Neuronal stem cell (in vitro differentiated cells): Measurements from ENCODE around the gene ABCC1.

Source experiments
- DNase-seq: peaks from one replicate; pipeline ENCODE4 v3.0.0-alpha.2; 2013; ENCODE audit warnings: low spot score
- H2AFZ ChIP-seq: one replicate; pipeline ENCODE4 v1.6.1; 2013; ENCODE audit warnings: mild to moderate bottlenecking, low read length, inconsistent platforms
- H2AK5ac ChIP-seq: 2 replicates; pipeline ENCODE4 v1.6.1; 2013; ENCODE audit warnings: low read depth, mild to moderate bottlenecking, inconsistent platforms, low read length, moderate library complexity, mixed read lengths
- H2BK120ac ChIP-seq: 2 replicates; pipeline ENCODE4 v1.6.1; 2013; ENCODE audit warnings: low read depth, mild to moderate bottlenecking, inconsistent platforms, low read length, moderate library complexity, mixed read lengths
- H2BK12ac ChIP-seq: one replicate; pipeline ENCODE4 v1.6.1; 2013; ENCODE audit warnings: low read length, inconsistent platforms
- H2BK15ac ChIP-seq: 2 replicates; pipeline ENCODE4 v1.6.1; 2013; ENCODE audit warnings: mild to moderate bottlenecking, low read length, inconsistent platforms, mixed read lengths
- H2BK5ac ChIP-seq: one replicate; pipeline ENCODE4 v1.6.1; 2013; ENCODE audit warnings: inconsistent platforms, mild to moderate bottlenecking, low read length, moderate library complexity
- H3K14ac ChIP-seq: one replicate; pipeline ENCODE4 v1.6.1; 2013; ENCODE audit warnings: low read length, inconsistent platforms
- H3K18ac ChIP-seq: 2 replicates; pipeline ENCODE4 v1.6.1; 2013; ENCODE audit warnings: low read length, inconsistent platforms
- H3K23ac ChIP-seq: 2 replicates; pipeline ENCODE4 v1.6.1; 2013; ENCODE audit warnings: low read depth, mild to moderate bottlenecking, mixed read lengths, low read length, inconsistent platforms; ENCODE audit not compliant: poor library complexity
- H3K27ac ChIP-seq: replicated peaks from 3 replicates; pipeline ENCODE4 v1.5.1; 2013; ENCODE audit warnings: low read length, inconsistent platforms
- H3K27me3 ChIP-seq, 3 experiments: 2 replicates each; pipeline ENCODE4 v1.6.1; 2013; ENCODE audit warnings: low read length in 3 of 3, mild to moderate bottlenecking in 2 of 3, inconsistent platforms in 1 of 3, low read depth in 1 of 3, mixed read lengths in 1 of 3, moderate library complexity in 1 of 3; ENCODE audit not compliant: control insufficient read depth in 3 of 3, insufficient read depth in 3 of 3
- H3K36me3 ChIP-seq, 2 donors: replicated peaks in 1 of 2; 2 replicates each; pipeline ENCODE4 v1.6.1; 2013; ENCODE audit warnings: low read length in 2 of 2; ENCODE audit not compliant: control insufficient read depth in 2 of 2, insufficient read depth in 2 of 2
- H3K4ac ChIP-seq: 2 replicates; pipeline ENCODE4 v1.6.1; 2013; ENCODE audit warnings: inconsistent platforms, mild to moderate bottlenecking, low read length, moderate library complexity
- H3K4me1 ChIP-seq, 2 donors: 1 replicate in 1 of 2; 2 replicates in 1 of 2; pipeline ENCODE4 v1.6.1; 2013; ENCODE audit warnings: low read length in 2 of 2, low read depth in 1 of 2; ENCODE audit not compliant: control insufficient read depth in 2 of 2, insufficient read depth in 1 of 2
- H3K4me2 ChIP-seq: one replicate; pipeline ENCODE4 v1.6.1; 2013; ENCODE audit warnings: mild to moderate bottlenecking, low read length, inconsistent platforms; ENCODE audit not compliant: insufficient read depth, poor library complexity, severe bottlenecking
- H3K4me3 ChIP-seq, 2 donors: 2 replicates each; pipeline ENCODE4 v1.5.1; 2013; ENCODE audit warnings: low read length in 2 of 2, mild to moderate bottlenecking in 2 of 2, inconsistent platforms in 1 of 2, moderate library complexity in 1 of 2
- H3K79me1 ChIP-seq: one replicate; pipeline ENCODE4 v1.6.1; 2013; ENCODE audit warnings: low read depth, mild to moderate bottlenecking, inconsistent platforms, low read length, moderate library complexity
- H3K9ac ChIP-seq: one replicate; pipeline ENCODE4 v1.6.1; 2013; ENCODE audit warnings: mild to moderate bottlenecking, low read depth, low read length, inconsistent platforms; ENCODE audit not compliant: poor library complexity
- H3K9me3 ChIP-seq, 2 donors: replicated peaks in 1 of 2; 2 replicates each; pipeline versions ENCODE3 to v1.6.1; 2013; ENCODE audit warnings: low read length in 2 of 2, mild to moderate bottlenecking in 2 of 2, inconsistent platforms in 1 of 2, low read depth in 1 of 2, mixed read lengths in 1 of 2, moderate library complexity in 1 of 2; ENCODE audit not compliant: control insufficient read depth in 2 of 2, insufficient read depth in 1 of 2
- H4K8ac ChIP-seq: one replicate; pipeline ENCODE4 v1.6.1; 2013; ENCODE audit warnings: low read depth, mild to moderate bottlenecking, inconsistent platforms, low read length, moderate library complexity
- H4K91ac ChIP-seq: one replicate; pipeline ENCODE4 v1.6.1; 2013; ENCODE audit warnings: low read length, low read depth, mild to moderate bottlenecking, inconsistent platforms; ENCODE audit not compliant: poor library complexity
- WGBS, 2 donors: extraction: QIAGEN DNeasy Blood & Tissue Kit; methylation state at CpG; one replicate each; pipeline ENCODE4 v1.1.7; 2013; ENCODE audit warnings: missing lambda C conversion rate in 2 of 2, mixed read lengths in 1 of 2; ENCODE audit not compliant: insufficient read length in 2 of 2, insufficient replicate concordance in 1 of 2; ENCODE audit errors: extremely low coverage in 2 of 2; 5-methylcytosine and 5-hydroxymethylcytosine counted together

The ABCC1 gene

GRCh38 chr16:15986261-15986660 is 36.8 kb downstream of the ABCC1 start:
- Histone ChIP-seq H2AK5ac (no peak overlapping the region), H4K91ac (no peak overlapping the region), H4K8ac (no peak overlapping the region), H3K79me1 (no peaks in the 10 kb centered on the region), H3K4me1 (peaks cover 8 to 20% of the 10 kb centered on the region in 2 donors), H3K9ac (no peak overlapping the region), H3K4ac (no peak overlapping the region), H2BK5ac (no peak overlapping the region), H3K9me3 (peaks cover 0 to 2% of the 10 kb centered on the region in 2 donors), H3K4me2 (no peak overlapping the region), H3K27ac (no peak overlapping the region), H3K27me3 (no peaks in the 10 kb centered on the region), H2BK12ac (no peak overlapping the region), H3K36me3 (no peaks in the 10 kb centered on the region), H2BK15ac (no peak overlapping the region), H2BK120ac (no peak overlapping the region), H3K18ac (no peak overlapping the region), H2AFZ (no peak overlapping the region), H3K14ac (no peak overlapping the region), H3K4me3 (no peak overlapping the region), H3K23ac (no peak overlapping the region)
- WGBS, 2 donors = no CpG with 5 or more reads among the region's 9 CpGs
- DNase-seq = no peak

DNA sequence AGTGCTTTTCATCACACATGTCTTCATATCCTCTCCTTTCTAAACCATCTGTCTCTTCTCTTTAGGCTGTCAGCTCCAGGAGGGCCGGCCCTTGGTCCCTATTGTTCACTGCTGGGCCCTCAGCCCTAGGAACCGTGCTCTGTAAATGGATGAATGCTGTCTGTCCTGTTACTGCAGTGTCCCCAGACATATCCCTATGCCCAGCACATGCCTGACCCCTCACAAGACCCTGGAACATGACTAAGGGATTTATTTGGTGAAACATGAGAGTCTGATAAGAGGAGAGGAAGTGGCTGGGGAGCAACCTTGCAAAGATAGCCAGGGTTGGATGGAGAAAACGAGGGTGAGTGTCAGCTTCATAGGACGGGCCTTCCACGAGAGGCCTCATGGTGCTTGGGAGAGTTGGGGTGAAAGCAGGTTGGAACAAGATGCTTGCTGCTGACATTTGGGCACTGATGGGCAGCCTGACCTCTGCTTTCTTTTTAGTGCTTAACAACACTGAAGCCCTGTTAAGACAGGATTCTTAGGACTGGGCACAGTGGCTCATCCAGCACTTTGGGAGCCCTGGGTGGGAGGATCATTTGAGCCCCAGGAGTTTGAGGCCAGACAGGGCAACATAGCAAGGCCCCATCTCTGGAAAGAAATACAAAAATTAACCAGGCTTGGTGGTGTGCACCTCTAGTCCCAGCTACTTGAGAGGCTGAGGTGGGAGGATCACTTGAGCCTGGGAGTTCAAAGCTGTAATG is 39.0 kb downstream of the ABCC1 start:
- Histone ChIP-seq H3K4ac (no peak overlapping the region), H3K9ac (no peak overlapping the region), H3K23ac (no peak overlapping the region), H2BK5ac (no peak overlapping the region), H4K8ac (no peak overlapping the region), H3K27ac (no peak overlapping the region), H3K14ac (no peak overlapping the region), H3K4me1 (peaks cover 8 to 20% of the 10 kb centered on the region in 2 donors), H2AK5ac (no peak overlapping the region), H2BK12ac (no peak overlapping the region), H4K91ac (no peak overlapping the region), H3K79me1 (peaks cover 2% of the 10 kb centered on the region), H2BK15ac (no peak overlapping the region), H3K4me2 (no peak overlapping the region), H3K4me3 (no peak overlapping the region), H3K27me3 (no peaks in the 10 kb centered on the region), H3K9me3 (no peaks in the 10 kb centered on the region), H2BK120ac (no peak overlapping the region), H2AFZ (no peak overlapping the region), H3K18ac (peak overlapping the region; percentile 23), H3K36me3 (no peaks in the 10 kb centered on the region)
- no CpG with 5 or more reads among the region's 5 CpGs for WGBS, 2 donors
- no peak for DNase-seq

DNA sequence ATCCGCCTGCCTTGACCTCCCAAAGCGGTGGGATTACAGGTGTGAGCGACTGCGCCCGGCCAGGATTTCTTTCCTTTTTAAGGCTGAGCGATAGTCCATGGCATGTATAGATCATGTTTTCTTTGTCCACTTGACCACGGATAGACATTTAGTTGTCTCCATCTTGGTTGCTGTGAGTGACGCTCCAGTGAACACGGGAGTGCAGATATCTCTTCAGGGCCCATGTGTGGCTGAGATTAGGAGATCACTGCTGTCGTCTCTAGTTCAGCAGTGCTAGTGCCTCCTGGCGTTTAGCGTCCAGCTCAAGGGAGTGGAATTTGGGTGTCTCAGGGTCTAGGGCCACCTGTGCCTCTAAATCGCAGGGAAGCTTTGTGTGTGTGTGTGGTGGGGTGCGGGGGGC is 41.5 kb downstream of the ABCC1 start:
- no peak overlapping the region for H4K91ac ChIP-seq
- no peak overlapping the region for H2BK15ac ChIP-seq
- no peak overlapping the region for H2BK5ac ChIP-seq
- H3K27ac ChIP-seq = no peak overlapping the region
- H3K4ac ChIP-seq = no peak overlapping the region
- H3K27me3 ChIP-seq = no peaks in the 10 kb centered on the region
- no peak overlapping the region for H4K8ac ChIP-seq
- H3K9me3 ChIP-seq = no peaks in the 10 kb centered on the region
- no CpG with 5 or more reads among the region's 14 CpGs for WGBS, 2 donors
- no peak overlapping the region for H2BK120ac ChIP-seq
- H3K4me1 ChIP-seq = peaks cover 8 to 16% of the 10 kb centered on the region in 2 donors
- no peak overlapping the region for H3K9ac ChIP-seq
- H3K14ac ChIP-seq = no peak overlapping the region
- no peak overlapping the region for H3K4me2 ChIP-seq
- H3K36me3 ChIP-seq = no peaks in the 10 kb centered on the region
- H2BK12ac ChIP-seq = no peak overlapping the region
- H3K23ac ChIP-seq = no peak overlapping the region
- no peak overlapping the region for H2AFZ ChIP-seq
- H2AK5ac ChIP-seq = no peak overlapping the region
- no peak overlapping the region for H3K4me3 ChIP-seq
- H3K79me1 ChIP-seq = peaks cover 4% of the 10 kb centered on the region
- no peak overlapping the region for H3K18ac ChIP-seq
- no peak for DNase-seq

DNA sequence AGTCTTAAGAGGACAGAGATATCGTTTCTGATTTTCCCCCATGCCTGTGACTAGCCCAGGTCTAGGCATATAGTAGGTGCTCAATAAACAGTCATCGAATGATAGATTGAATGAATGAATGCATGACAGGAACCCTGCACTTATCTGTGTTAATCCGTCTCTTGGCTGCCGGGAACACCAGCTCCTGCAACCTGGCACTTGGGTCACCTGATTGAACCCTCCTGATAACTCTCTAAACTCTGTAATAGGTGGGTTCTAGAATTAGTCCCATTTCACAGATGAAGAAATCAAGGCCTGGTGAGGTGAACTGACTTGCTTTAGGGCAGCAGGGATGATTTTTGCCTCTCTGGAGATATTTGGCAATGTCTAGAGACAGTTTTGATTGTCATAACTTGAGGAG is 43.7 kb downstream of the ABCC1 start:
- no peak overlapping the region for H3K27ac ChIP-seq
- no peak overlapping the region for H3K4me2 ChIP-seq
- H3K9ac ChIP-seq = no peak overlapping the region
- no peak overlapping the region for H3K23ac ChIP-seq
- H2BK5ac ChIP-seq = no peak overlapping the region
- H3K4me3 ChIP-seq = no peak overlapping the region
- H3K4me1 ChIP-seq = peaks cover 8 to 19% of the 10 kb centered on the region in 2 donors
- no peak overlapping the region for H2BK120ac ChIP-seq
- no peak overlapping the region for H2BK12ac ChIP-seq
- H3K27me3 ChIP-seq = peaks cover 0 to 2% (median 0%) of the 10 kb centered on the region in 3 experiments
- no peak overlapping the region for H3K18ac ChIP-seq
- H2BK15ac ChIP-seq = no peak overlapping the region
- H2AK5ac ChIP-seq = no peak overlapping the region
- no peak for DNase-seq
- H4K91ac ChIP-seq = no peak overlapping the region
- peaks cover 0 to 5% of the 10 kb centered on the region in 2 donors for H3K36me3 ChIP-seq
- peaks cover 0 to 1% of the 10 kb centered on the region in 2 donors for H3K9me3 ChIP-seq
- H3K14ac ChIP-seq = no peak overlapping the region
- peaks cover 9% of the 10 kb centered on the region for H3K79me1 ChIP-seq
- no peak overlapping the region for H4K8ac ChIP-seq
- no CpG with 5 or more reads among the region's 4 CpGs for WGBS, 2 donors
- no peak overlapping the region for H3K4ac ChIP-seq
- H2AFZ ChIP-seq = no peak overlapping the region
